IPS-18c (cell line): ENCODE data around the gene MRPL42.
"Not testable (repeated sequence)": the region's sequence is repeated elsewhere in the genome, so short reads cannot be mapped to it uniquely, and the experiment has no call there.

ENCODE experiments used
- H3K4me3 ChIP-seq: 2 replicates; pipeline ENCODE4 v1.7.0; 2013; ENCODE audit warnings: low read depth, mild to moderate bottlenecking, low read length, moderate library complexity; ENCODE audit not compliant: insufficient read depth
- H3K9me3 ChIP-seq: one replicate; pipeline ENCODE4 v1.6.1; 2013; ENCODE audit warnings: mild to moderate bottlenecking, low read length, moderate library complexity; ENCODE audit not compliant: control insufficient read depth, insufficient read depth

Gene MRPL42

GRCh38 chr12:93469386-93469785 lies 2.1 kb downstream of the MRPL42 start:
- no peak overlapping the region for H3K4me3 ChIP-seq

GRCh38 chr12:93476555-93476954 lies 9.2 kb downstream of the MRPL42 start:
- H3K9me3 ChIP-seq = peaks cover 2% of the 10 kb centered on the region

More at GRCh38 chr12:93469386-93469785, 2.1 kb downstream of the MRPL42 start:
- H3K9me3 ChIP-seq = no peaks in the 10 kb centered on the region

GRCh38 chr12:93482721-93483120 lies 15.4 kb downstream of the MRPL42 start:
- peaks cover 2% of the 10 kb centered on the region for H3K9me3 ChIP-seq

More at GRCh38 chr12:93476555-93476954, 9.2 kb downstream of the MRPL42 start:
- H3K4me3 ChIP-seq = no peak overlapping the region

GRCh38 chr12:93483151-93483807 lies 16.0 kb downstream of the MRPL42 start:
- H3K4me3 ChIP-seq = no peak overlapping the region
- no peaks in the 10 kb centered on the region for H3K9me3 ChIP-seq

More at GRCh38 chr12:93482721-93483120, 15.4 kb downstream of the MRPL42 start:
- no peak overlapping the region for H3K4me3 ChIP-seq

- Histone ChIP-seq H3K9me3 (no peaks in the 10 kb centered on the region), H3K4me3 (no peak overlapping the region)
Observed at GRCh38 chr12:93484315-93484981, 17.1 kb downstream of the MRPL42 start.

GRCh38 chr12:93492808-93493207 lies 25.5 kb downstream of the MRPL42 start:
- not testable (repeated sequence) for H3K9me3 ChIP-seq, H3K4me3 ChIP-seq

GRCh38 chr12:93494096-93494495 lies 26.8 kb downstream of the MRPL42 start:
- H3K4me3 ChIP-seq = no peak overlapping the region
- H3K9me3 ChIP-seq = no peaks in the 10 kb centered on the region

- Histone ChIP-seq H3K4me3 (no peak overlapping the region), H3K9me3 (no peaks in the 10 kb centered on the region)
Observed at GRCh38 chr12:93497456-93497855, 30.1 kb downstream of the MRPL42 start.

- H3K4me3 ChIP-seq, H3K9me3 ChIP-seq: not testable (repeated sequence)
Observed at GRCh38 chr12:93498813-93499212, 31.5 kb downstream of the MRPL42 start.

- H3K9me3 ChIP-seq = no peaks in the 10 kb centered on the region
- H3K4me3 ChIP-seq = no peak overlapping the region
Observed at GRCh38 chr12:93500201-93500600, 32.9 kb downstream of the MRPL42 start.

GRCh38 chr12:93500667-93501066 lies 33.4 kb downstream of the MRPL42 start:
- no peak overlapping the region for H3K4me3 ChIP-seq
- H3K9me3 ChIP-seq = no peaks in the 10 kb centered on the region

- H3K4me3 ChIP-seq = no peak overlapping the region
Observed at GRCh38 chr12:93502802-93503623, 35.7 kb downstream of the MRPL42 start.

GRCh38 chr12:93507165-93507564 lies 39.9 kb downstream of the MRPL42 start:
- H3K9me3 ChIP-seq = no peaks in the 10 kb centered on the region
- H3K4me3 ChIP-seq = no peak overlapping the region

More at GRCh38 chr12:93502802-93503623, 35.7 kb downstream of the MRPL42 start:
- no peaks in the 10 kb centered on the region for H3K9me3 ChIP-seq

GRCh38 chr12:93509506-93509905 lies 42.2 kb downstream of the MRPL42 start:
- H3K4me3 ChIP-seq = no peak overlapping the region
- no peaks in the 10 kb centered on the region for H3K9me3 ChIP-seq

- H3K9me3 ChIP-seq = no peaks in the 10 kb centered on the region
- no peak overlapping the region for H3K4me3 ChIP-seq
Observed at GRCh38 chr12:93514853-93515252, 47.5 kb downstream of the MRPL42 start.

- no peaks in the 10 kb centered on the region for H3K9me3 ChIP-seq
Observed at GRCh38 chr12:93518725-93519124, 51.4 kb downstream of the MRPL42 start.

GRCh38 chr12:93519859-93520258 lies 52.5 kb downstream of the MRPL42 start:
- H3K9me3 ChIP-seq = no peaks in the 10 kb centered on the region

More at GRCh38 chr12:93518725-93519124, 51.4 kb downstream of the MRPL42 start:
- no peak overlapping the region for H3K4me3 ChIP-seq

GRCh38 chr12:93520454-93520853 lies 53.1 kb downstream of the MRPL42 start:
- Histone ChIP-seq H3K4me3 (no peak overlapping the region), H3K9me3 (no peaks in the 10 kb centered on the region)

More at GRCh38 chr12:93519859-93520258, 52.5 kb downstream of the MRPL42 start:
- no peak overlapping the region for H3K4me3 ChIP-seq
